ENCODE measurements around the gene PTPN3.

DNA sequence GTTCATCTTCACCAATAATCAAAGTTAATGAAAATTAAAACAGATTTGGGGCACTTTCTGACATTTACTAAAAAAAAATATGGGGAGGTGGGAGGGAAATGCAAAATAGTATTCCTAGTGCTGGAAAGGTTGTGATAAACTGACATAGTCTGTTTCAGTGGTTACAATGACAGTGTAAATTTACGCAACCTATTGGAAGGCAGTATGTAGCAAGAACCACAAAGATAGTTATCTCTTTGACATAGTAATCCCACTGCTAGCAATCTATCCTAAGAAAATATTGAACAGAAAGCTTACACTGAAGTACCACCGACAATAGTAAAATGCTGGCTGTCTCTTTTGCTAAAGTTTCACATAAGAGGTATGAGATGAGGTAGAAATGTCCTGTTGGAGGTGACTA, 162.2 kb downstream of the PTPN3 start:
- TF ChIP-seq, protein P1, sequence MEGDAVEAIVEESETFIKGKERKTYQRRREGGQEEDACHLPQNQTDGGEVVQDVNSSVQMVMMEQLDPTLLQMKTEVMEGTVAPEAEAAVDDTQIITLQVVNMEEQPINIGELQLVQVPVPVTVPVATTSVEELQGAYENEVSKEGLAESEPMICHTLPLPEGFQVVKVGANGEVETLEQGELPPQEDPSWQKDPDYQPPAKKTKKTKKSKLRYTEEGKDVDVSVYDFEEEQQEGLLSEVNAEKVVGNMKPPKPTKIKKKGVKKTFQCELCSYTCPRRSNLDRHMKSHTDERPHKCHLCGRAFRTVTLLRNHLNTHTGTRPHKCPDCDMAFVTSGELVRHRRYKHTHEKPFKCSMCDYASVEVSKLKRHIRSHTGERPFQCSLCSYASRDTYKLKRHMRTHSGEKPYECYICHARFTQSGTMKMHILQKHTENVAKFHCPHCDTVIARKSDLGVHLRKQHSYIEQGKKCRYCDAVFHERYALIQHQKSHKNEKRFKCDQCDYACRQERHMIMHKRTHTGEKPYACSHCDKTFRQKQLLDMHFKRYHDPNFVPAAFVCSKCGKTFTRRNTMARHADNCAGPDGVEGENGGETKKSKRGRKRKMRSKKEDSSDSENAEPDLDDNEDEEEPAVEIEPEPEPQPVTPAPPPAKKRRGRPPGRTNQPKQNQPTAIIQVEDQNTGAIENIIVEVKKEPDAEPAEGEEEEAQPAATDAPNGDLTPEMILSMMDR (conservative IDR thresholded peaks at IDR 0.05): no peak
- no peak for TF ChIP-seq ZFX (IDR thresholded peaks at IDR 0.05)

All from C4-2B (cell line).